ENCODE data around the gene TRIM46.

Gene TRIM46

DNA sequence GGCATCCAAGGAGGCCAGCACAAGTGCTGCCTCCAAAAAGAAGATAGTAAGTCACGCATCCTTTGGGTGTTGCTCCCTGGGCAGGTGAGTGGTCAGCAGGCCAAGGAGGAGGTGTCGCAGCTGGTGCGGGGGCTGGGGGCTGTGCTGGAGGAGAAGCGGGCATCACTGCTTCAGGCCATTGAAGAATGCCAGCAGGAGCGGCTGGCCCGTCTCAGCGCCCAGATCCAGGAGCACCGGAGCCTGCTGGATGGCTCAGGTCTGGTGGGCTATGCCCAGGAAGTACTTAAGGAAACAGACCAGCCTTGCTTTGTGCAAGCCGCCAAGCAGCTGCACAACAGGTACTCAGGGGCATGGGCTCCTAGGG is 4.3 kb downstream of the TRIM46 start:
- Histone ChIP-seq H3K9ac (no peak overlapping the region), H3K79me2 (ENCODE audit: insufficient read depth, low read depth) (peaks cover 1% of the 10 kb centered on the region; the same call in 1 of the 2 replicates), H4K20me1 (ENCODE audit: insufficient read depth) (no peaks in the 10 kb centered on the region), H3K27me3 (ENCODE audit: insufficient read depth, low read depth) (no peaks in the 10 kb centered on the region), H2AFZ (ENCODE audit: low read depth) (no peak overlapping the region), H3K27ac (no peak overlapping the region), H3K36me3 (ENCODE audit: insufficient read depth) (no peaks in the 10 kb centered on the region), H3K4me2 (no peak overlapping the region), H3K4me3 (IDR thresholded peaks at IDR 0.05; ENCODE audit: insufficient read depth, low read depth, low read length) (no peak overlapping the region), H3K4me1 (ENCODE audit: low read depth, poor library complexity, severe bottlenecking) (peaks cover 31% of the 10 kb centered on the region)
- TF ChIP-seq, protein P1, sequence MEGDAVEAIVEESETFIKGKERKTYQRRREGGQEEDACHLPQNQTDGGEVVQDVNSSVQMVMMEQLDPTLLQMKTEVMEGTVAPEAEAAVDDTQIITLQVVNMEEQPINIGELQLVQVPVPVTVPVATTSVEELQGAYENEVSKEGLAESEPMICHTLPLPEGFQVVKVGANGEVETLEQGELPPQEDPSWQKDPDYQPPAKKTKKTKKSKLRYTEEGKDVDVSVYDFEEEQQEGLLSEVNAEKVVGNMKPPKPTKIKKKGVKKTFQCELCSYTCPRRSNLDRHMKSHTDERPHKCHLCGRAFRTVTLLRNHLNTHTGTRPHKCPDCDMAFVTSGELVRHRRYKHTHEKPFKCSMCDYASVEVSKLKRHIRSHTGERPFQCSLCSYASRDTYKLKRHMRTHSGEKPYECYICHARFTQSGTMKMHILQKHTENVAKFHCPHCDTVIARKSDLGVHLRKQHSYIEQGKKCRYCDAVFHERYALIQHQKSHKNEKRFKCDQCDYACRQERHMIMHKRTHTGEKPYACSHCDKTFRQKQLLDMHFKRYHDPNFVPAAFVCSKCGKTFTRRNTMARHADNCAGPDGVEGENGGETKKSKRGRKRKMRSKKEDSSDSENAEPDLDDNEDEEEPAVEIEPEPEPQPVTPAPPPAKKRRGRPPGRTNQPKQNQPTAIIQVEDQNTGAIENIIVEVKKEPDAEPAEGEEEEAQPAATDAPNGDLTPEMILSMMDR (conservative IDR thresholded peaks at IDR 0.05; ENCODE audit: low read depth, low read length): no peak

DNA sequence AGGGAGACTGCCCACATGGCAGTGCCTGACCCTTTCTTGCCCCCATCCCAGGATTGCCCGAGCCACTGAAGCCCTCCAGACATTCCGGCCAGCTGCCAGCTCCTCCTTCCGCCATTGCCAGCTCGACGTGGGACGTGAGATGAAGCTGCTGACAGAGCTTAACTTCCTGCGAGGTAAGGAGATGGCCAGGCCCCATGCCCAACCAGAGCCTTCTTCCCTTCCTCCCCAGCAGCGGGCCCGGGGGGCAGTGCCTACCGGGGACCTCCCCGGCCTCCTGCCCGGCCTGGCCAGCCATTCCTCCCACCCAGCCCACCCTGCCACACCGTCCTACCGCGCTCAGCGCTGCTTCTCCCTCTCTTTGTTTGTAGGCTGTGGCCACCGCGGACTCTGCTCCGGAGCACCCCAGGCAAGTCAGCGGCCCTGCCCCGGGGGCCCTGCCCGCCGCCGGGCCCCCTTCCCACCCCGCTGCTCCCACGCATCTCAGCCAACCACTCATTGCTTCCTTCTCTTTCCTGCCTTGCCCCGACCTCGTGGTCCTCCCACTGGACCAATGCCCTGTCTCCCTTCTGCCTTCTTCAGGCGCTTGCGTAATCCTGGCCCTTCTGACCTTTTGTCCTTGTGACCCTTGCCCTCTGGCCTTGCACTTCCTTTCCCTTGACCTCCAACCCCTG is 4.9 kb downstream of the TRIM46 start:
- Histone ChIP-seq H3K4me2 (no peak overlapping the region), H3K79me2 (ENCODE audit: insufficient read depth, low read depth) (no peaks in the 10 kb centered on the region), H3K27me3 (ENCODE audit: insufficient read depth, low read depth) (no peaks in the 10 kb centered on the region), H3K27ac (no peak overlapping the region), H2AFZ (ENCODE audit: low read depth) (no peak overlapping the region), H3K36me3 (ENCODE audit: insufficient read depth) (no peaks in the 10 kb centered on the region), H3K4me3 (IDR thresholded peaks at IDR 0.05; ENCODE audit: insufficient read depth, low read depth, low read length) (no peak overlapping the region), H3K9ac (no peak overlapping the region), H3K4me1 (ENCODE audit: low read depth, poor library complexity, severe bottlenecking) (peaks cover 29% of the 10 kb centered on the region), H4K20me1 (ENCODE audit: insufficient read depth) (no peaks in the 10 kb centered on the region)
- TF ChIP-seq, protein P1 (conservative IDR thresholded peaks at IDR 0.05; ENCODE audit: low read depth, low read length): no peak

DNA sequence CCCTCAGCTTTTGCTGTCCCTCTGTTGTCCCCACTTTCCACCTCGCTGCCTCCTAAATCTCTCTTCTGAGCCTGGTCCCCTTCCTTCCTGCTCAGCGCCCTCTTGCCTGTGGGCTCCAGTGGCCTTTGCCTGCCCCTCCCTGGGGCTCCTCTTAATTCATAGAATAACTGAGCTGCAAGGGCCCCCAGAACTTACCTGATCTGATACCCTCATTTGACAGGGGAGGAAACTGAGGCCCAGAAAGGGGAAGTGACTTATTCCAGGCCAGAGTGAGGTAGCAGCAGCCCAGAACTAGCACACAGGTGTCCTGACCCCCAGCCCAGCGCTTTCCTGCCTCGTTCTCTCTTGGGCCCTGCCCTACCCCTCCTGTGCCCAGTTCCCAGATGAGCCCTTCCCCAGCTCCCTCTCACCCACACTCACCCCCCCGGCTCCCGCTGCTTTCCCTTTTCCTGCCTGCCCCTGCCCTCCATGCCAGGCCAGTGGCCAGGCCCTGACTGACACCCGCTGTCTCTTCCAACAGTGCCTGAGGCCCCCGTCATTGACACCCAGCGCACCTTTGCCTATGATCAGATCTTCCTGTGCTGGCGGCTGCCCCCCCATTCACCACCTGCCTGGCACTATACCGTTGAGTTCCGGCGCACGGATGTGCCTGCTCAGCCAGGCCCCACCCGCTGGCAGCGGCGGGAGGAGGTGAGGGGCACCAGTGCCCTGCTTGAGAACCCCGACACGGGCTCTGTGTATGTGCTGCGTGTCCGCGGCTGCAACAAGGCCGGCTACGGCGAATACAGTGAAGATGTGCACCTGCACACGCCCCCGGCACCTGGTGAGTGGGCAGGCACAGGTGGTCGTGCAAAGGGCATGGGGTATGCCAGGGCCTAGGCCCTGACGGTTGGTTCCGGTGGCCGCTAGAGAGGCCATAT is 5.7 kb downstream of the TRIM46 start:
- H4K20me1 ChIP-seq (ENCODE audit: insufficient read depth): no peaks in the 10 kb centered on the region
- H3K4me2 ChIP-seq: no peak overlapping the region
- no peak overlapping the region for H3K27ac ChIP-seq
- H3K4me3 ChIP-seq (IDR thresholded peaks at IDR 0.05; ENCODE audit: insufficient read depth, low read depth, low read length): no peak overlapping the region
- H3K9ac ChIP-seq: no peak overlapping the region
- no peaks in the 10 kb centered on the region for H3K79me2 ChIP-seq (ENCODE audit: insufficient read depth, low read depth)
- H3K27me3 ChIP-seq (ENCODE audit: insufficient read depth, low read depth): no peaks in the 10 kb centered on the region
- H2AFZ ChIP-seq (ENCODE audit: low read depth): no peak overlapping the region
- H3K36me3 ChIP-seq (ENCODE audit: insufficient read depth): no peaks in the 10 kb centered on the region
- H3K4me1 ChIP-seq (ENCODE audit: low read depth, poor library complexity, severe bottlenecking): peaks cover 29% of the 10 kb centered on the region
- TF ChIP-seq, protein P1 (conservative IDR thresholded peaks at IDR 0.05; ENCODE audit: low read depth, low read length): no peak

DNA sequence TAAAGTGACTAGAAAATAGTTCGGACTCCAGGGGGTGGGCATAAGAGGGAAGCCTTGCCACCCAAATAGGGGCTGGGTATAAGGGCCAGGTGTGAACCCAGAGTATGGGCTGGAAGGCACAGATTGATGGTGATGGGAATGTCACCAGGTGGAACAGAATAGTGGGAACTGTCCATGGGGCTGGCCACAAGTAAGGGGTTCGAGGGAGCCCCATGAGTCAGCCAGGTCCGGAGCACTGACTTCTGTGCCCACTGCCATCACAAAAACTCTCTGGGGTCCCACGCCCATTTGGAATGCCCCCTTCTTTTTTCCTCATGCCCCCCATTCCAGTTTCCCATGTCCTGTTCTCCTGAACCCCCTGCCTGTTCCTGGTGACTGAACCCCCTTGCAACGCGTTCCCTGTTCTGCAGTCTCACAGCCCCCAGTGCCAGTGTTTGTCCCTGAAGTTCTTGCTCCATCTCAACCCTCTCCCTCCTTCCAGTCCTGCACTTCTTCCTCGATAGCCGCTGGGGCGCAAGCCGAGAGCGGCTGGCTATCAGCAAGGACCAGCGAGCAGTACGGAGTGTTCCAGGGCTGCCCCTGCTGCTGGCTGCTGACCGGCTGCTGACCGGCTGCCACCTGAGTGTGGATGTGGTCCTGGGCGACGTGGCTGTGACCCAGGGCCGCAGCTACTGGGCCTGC is 7.9 kb downstream of the TRIM46 start:
- Histone ChIP-seq H2AFZ (ENCODE audit: low read depth) (no peak overlapping the region), H3K9ac (no peak overlapping the region), H3K4me2 (no peak overlapping the region), H3K36me3 (ENCODE audit: insufficient read depth) (no peaks in the 10 kb centered on the region), H3K4me1 (ENCODE audit: low read depth, poor library complexity, severe bottlenecking) (peaks cover 12% of the 10 kb centered on the region), H4K20me1 (ENCODE audit: insufficient read depth) (no peaks in the 10 kb centered on the region), H3K79me2 (ENCODE audit: insufficient read depth, low read depth) (no peaks in the 10 kb centered on the region), H3K27ac (no peak overlapping the region), H3K4me3 (IDR thresholded peaks at IDR 0.05; ENCODE audit: insufficient read depth, low read depth, low read length) (no peak overlapping the region), H3K27me3 (ENCODE audit: insufficient read depth, low read depth) (no peaks in the 10 kb centered on the region)
- TF ChIP-seq, protein P1 (conservative IDR thresholded peaks at IDR 0.05; ENCODE audit: low read depth, low read length): no peak
